Esophagus squamous epithelium (tissue), 5 donors: Measurements from ENCODE around the gene AGTRAP. TPM values are rescaled to one million over a fixed set of nuclear protein-coding genes. Genes with fewer than 3 reads are reported as not detected.

ENCODE experiments used
- DNase-seq: peaks from one replicate; lab custom pipeline; 2025; lab: John Stamatoyannopoulos, UW
- H3K27ac ChIP-seq, 4 donors: fragments of 200-600 bp; sonication (generic); one replicate each; pipeline ENCODE4 v1.5.1; 2016 to 2019; ENCODE audit warnings: mild to moderate bottlenecking in 1 of 4
- H3K27me3 ChIP-seq, 4 donors: fragments of 200-600 bp; sonication (generic); 1 replicate in 3 of 4; 2 replicates in 1 of 4; pipeline versions ENCODE4 v1.5.1 to v1.6.0; 2017 to 2021; ENCODE audit warnings: antibody characterized with exemption in 1 of 4
- H3K36me3 ChIP-seq, 3 donors: fragments of 200-600 bp; sonication (generic); one replicate each; pipeline ENCODE4 v1.5.1; 2016 to 2019
- H3K4me1 ChIP-seq, 3 donors: fragments of 200-600 bp; sonication (generic); one replicate each; pipeline ENCODE4 v1.5.1; 2017 to 2019
- H3K4me3 ChIP-seq, 4 donors: fragments of 200-600 bp; sonication (generic); 1 replicate in 3 of 4; 2 replicates in 1 of 4; pipeline ENCODE4 v1.5.1; 2016 to 2019; ENCODE audit warnings: mild to moderate bottlenecking in 2 of 4, moderate library complexity in 1 of 4
- H3K9me3 ChIP-seq, 3 donors: fragments of 200-600 bp; sonication (generic); one replicate each; pipeline ENCODE4 v1.5.1; 2016 to 2019
- CTCF ChIP-seq, 6 experiments: fragments of 450-650 bp in 4 of 6; fragments of 200-600 bp in 2 of 6; sonication (generic) in 2 of 6; IDR thresholded peaks; one replicate each; pipeline ENCODE4 v1.5.1; 2016 to 2019; ENCODE audit warnings: antibody characterized with exemption in 6 of 6, mild to moderate bottlenecking in 4 of 6, moderate library complexity in 4 of 6
- POLR2A ChIP-seq, 4 donors: fragments of 450-650 bp; IDR thresholded peaks; one replicate each; pipeline ENCODE4 v1.6.1; 2017; ENCODE audit warnings: antibody characterized with exemption in 4 of 4, mild to moderate bottlenecking in 4 of 4, moderate library complexity in 3 of 4
- WGBS, 2 donors: methylation state at CpG; one replicate each; pipeline ENCODE4 v1.1.5; 2018; 5-methylcytosine and 5-hydroxymethylcytosine counted together
- intact Hi-C: fragments of 100-400 bp; cut with DNase I; formaldehyde crosslinking; loops from one replicate; pipeline ENCODE4 v1.15.0; 2022
- total RNA-seq, 4 donors: library from RNA; depleted of rRNA; stranded (reverse); fragments of >200 nt; gene quantifications; one replicate each; pipeline ENCODE4 v1.1.0, GENCODE V29; 2016
- donor health status: DM: yes; HTN: yes; CAD: no.

Gene AGTRAP
- total RNA-seq, 4 donors from 2014 or later, result 34.5 to 89.5 (median 50.7) TPM

GRCh38 chr1:11720525-11720924 is 15.4 kb upstream of the AGTRAP start:
- DNase-seq, result no peak
- Histone ChIP-seq H3K27ac (no peak overlapping the region), H3K4me1 (peaks cover 0 to 17% (median 7%) of the 10 kb centered on the region in 3 donors), H3K27me3 (peaks cover 0 to 4% (median 0%) of the 10 kb centered on the region in 4 donors), H3K9me3 (no peaks in the 10 kb centered on the region), H3K4me3 (no peak overlapping the region), H3K36me3 (no peaks in the 10 kb centered on the region)
- TF ChIP-seq CTCF (IDR thresholded peaks at IDR 0.05), result no peak
- TF ChIP-seq POLR2A (IDR thresholded peaks at IDR 0.05), result no peak
- intact Hi-C loops, result loop anchor here (5.0 kb wide), 1 partner anchor 68 kb away; the partner anchor contains the start of genes FBXO2 and FBXO44
- WGBS, 2 donors, result 53 to 54% methylated on average over 4 of the region's 4 CpGs

- Histone ChIP-seq H3K36me3 (no peaks in the 10 kb centered on the region), H3K9me3 (no peaks in the 10 kb centered on the region), H3K27me3 (no peaks in the 10 kb centered on the region), H3K27ac (no peak overlapping the region), H3K4me1 (peaks cover 0 to 17% (median 7%) of the 10 kb centered on the region in 3 donors), H3K4me3 (no peak overlapping the region)
- intact Hi-C loops, result loop anchor here (5.0 kb wide), 1 partner anchor 69 kb away; the partner anchor contains the start of genes FBXO2 and FBXO44
- no peak for TF ChIP-seq CTCF (IDR thresholded peaks at IDR 0.05)
- no peak for DNase-seq
- WGBS, 2 donors, result 47 to 60% methylated on average over 2 to 3 of the region's 4 CpGs
Observed at GRCh38 chr1:11721311-11721710, 14.6 kb upstream of the AGTRAP start.

- intact Hi-C loops, result loop anchor here (5.0 kb wide), 1 partner anchor 70 kb away; the partner anchor contains the start of genes FBXO2 and FBXO44
- Histone ChIP-seq H3K27ac (no peak overlapping the region), H3K9me3 (no peaks in the 10 kb centered on the region), H3K4me1 (peaks cover 0 to 17% (median 7%) of the 10 kb centered on the region in 3 donors), H3K27me3 (no peaks in the 10 kb centered on the region), H3K36me3 (no peaks in the 10 kb centered on the region), H3K4me3 (no peak overlapping the region)
- TF ChIP-seq POLR2A (IDR thresholded peaks at IDR 0.05) (no peak), CTCF (IDR thresholded peaks at IDR 0.05) (no peak)
- WGBS, 2 donors, result 30 to 46% methylated on average over 2 of the region's 2 CpGs
- DNase-seq, result no peak
Observed at GRCh38 chr1:11722538-11722937, 13.4 kb upstream of the AGTRAP start.

GRCh38 chr1:11725616-11726015 is 10.3 kb upstream of the AGTRAP start:
- Histone ChIP-seq H3K4me1 (peaks cover 0 to 18% (median 13%) of the 10 kb centered on the region in 3 donors), H3K36me3 (no peaks in the 10 kb centered on the region), H3K27me3 (no peaks in the 10 kb centered on the region), H3K27ac (no peak overlapping the region), H3K4me3 (no peak overlapping the region), H3K9me3 (no peaks in the 10 kb centered on the region)
- intact Hi-C loops, result no loop called here
- TF ChIP-seq POLR2A (IDR thresholded peaks at IDR 0.05) (no peak), CTCF (IDR thresholded peaks at IDR 0.05) (no peak)
- no peak for DNase-seq
- 47 to 58% methylated on average over 5 of the region's 5 CpGs for WGBS, 2 donors

- no peaks in the 10 kb centered on the region for H3K9me3 ChIP-seq
- H3K4me3 ChIP-seq, result no peak overlapping the region
- peaks cover 4 to 33% (median 27%) of the 10 kb centered on the region in 3 donors for H3K4me1 ChIP-seq
- WGBS, 2 donors, result 92% methylated on average over 3 to 4 of the region's 4 CpGs
- no peaks in the 10 kb centered on the region for H3K27me3 ChIP-seq
- intact Hi-C loops, result no loop called here
- no peak overlapping the region for H3K27ac ChIP-seq
- no peaks in the 10 kb centered on the region for H3K36me3 ChIP-seq
- DNase-seq, result no peak
- TF ChIP-seq POLR2A (IDR thresholded peaks at IDR 0.05) (no peak), CTCF (IDR thresholded peaks at IDR 0.05) (no peak)
Observed at GRCh38 chr1:11727119-11727518, 8.8 kb upstream of the AGTRAP start.
